Stimulated activated CD8-positive, alpha-beta memory T cell treated with anti-CD3 and anti-CD28 coated beads, Interleukin-4, amount 100 ng/mL, for 4 hours (primary cell): ENCODE results near the gene TMCO4.
"Not testable (repeated sequence)": the region's sequence is repeated elsewhere in the genome, so short reads cannot be mapped to it uniquely, and the experiment has no call there.

Experiments used
- DNase-seq, 2 donors: peaks; one replicate each; pipeline ENCODE4 v3.0.0-alpha.2; 2020; ENCODE audit warnings: low read depth in 2 of 2, low spot score in 1 of 2

Gene TMCO4

GRCh38 chr1:19643121-19643520, 156.6 kb downstream of the TMCO4 start:
- no peak for DNase-seq

- no peak for DNase-seq
Measured at GRCh38 chr1:19640363-19641316, 159.1 kb downstream of the TMCO4 start.

- DNase-seq = no peak
Measured at GRCh38 chr1:19639999-19640362, 159.7 kb downstream of the TMCO4 start.

GRCh38 chr1:19639228-19639627, 160.5 kb downstream of the TMCO4 start:
- not testable (repeated sequence) for DNase-seq

GRCh38 chr1:19637606-19638005, 162.1 kb downstream of the TMCO4 start:
- no peak for DNase-seq

GRCh38 chr1:19636749-19637148, 163.0 kb downstream of the TMCO4 start:
- not testable (repeated sequence) for DNase-seq

- DNase-seq = no peak
Measured at GRCh38 chr1:19636065-19636464, 163.7 kb downstream of the TMCO4 start.

GRCh38 chr1:19635646-19636045, 164.1 kb downstream of the TMCO4 start:
- DNase-seq = no peak

GRCh38 chr1:19635064-19635463, 164.7 kb downstream of the TMCO4 start:
- not testable (repeated sequence) for DNase-seq

GRCh38 chr1:19633106-19633505, 166.6 kb downstream of the TMCO4 start:
- DNase-seq = no peak
